K562 (cell line): ENCODE measurements around the gene CLIP1. TPM values are rescaled to one million over a fixed set of nuclear protein-coding genes. Genes with fewer than 3 reads are reported as not detected.
A peak's percentile ranks its signal among the peaks of the same experiment; 100 is the strongest.

Experiments used
- ATF7 ChIP-seq: fragments of 450-650 bp; IDR thresholded peaks from 2 replicates; pipeline ENCODE4 v1.7.1; 2014; ENCODE audit warnings: mild to moderate bottlenecking, moderate library complexity
- CBFA2T2 ChIP-seq: fragments of 450-650 bp; conservative IDR thresholded peaks from 2 replicates; pipeline ENCODE4 v1.6.1; 2017; ENCODE audit warnings: mild to moderate bottlenecking
- E2F6 ChIP-seq, 2 experiments: IDR thresholded peaks; 2 replicates each; pipeline ENCODE4 v1.6.1; 2011; ENCODE audit warnings: borderline replicate concordance in 1 of 2, control low read depth in 1 of 2, low read depth in 1 of 2, low read length in 1 of 2, mild to moderate bottlenecking in 1 of 2, mixed read lengths in 1 of 2, moderate library complexity in 1 of 2; ENCODE audit not compliant: insufficient read depth in 1 of 2, insufficient read length in 1 of 2, poor library complexity in 1 of 2, severe bottlenecking in 1 of 2; ENCODE audit errors: extremely low read depth in 1 of 2
- ELF4 ChIP-seq: fragments of 450-650 bp; formaldehyde crosslinking; IDR thresholded peaks from 2 replicates; pipeline ENCODE4 v1.4.0; 2022; ENCODE audit warnings: missing genetic modification characterization
- ETS2 ChIP-seq: IDR thresholded peaks from 2 replicates; pipeline ENCODE4 v1.6.1; 2016; ENCODE audit warnings: borderline replicate concordance, missing genetic modification characterization, mild to moderate bottlenecking, moderate library complexity, missing compliant biosample characterization; ENCODE audit not compliant: poor library complexity, severe bottlenecking
- GABPB1 ChIP-seq: sonication (generic); formaldehyde crosslinking; IDR thresholded peaks from 2 replicates; pipeline ENCODE4 v1.8.0; 2022; ENCODE audit warnings: mild to moderate bottlenecking, missing genetic modification reagents
- GABPB2 ChIP-seq: fragments of 250-450 bp; sonication (Bioruptor Pico); conservative IDR thresholded peaks from 2 replicates; pipeline ENCODE4 v1.5.1; 2021; ENCODE audit warnings: mild to moderate bottlenecking
- GTF2A2 ChIP-seq: IDR thresholded peaks from 2 replicates; pipeline ENCODE4 v1.6.1; 2016; ENCODE audit warnings: mild to moderate bottlenecking, missing genetic modification characterization, missing compliant biosample characterization
- HCFC1 ChIP-seq: IDR thresholded peaks from 2 replicates; pipeline ENCODE4 v1.6.1; 2012; ENCODE audit warnings: low read depth, low read length, improper control_type of control experiment
- IFI16 ChIP-seq: fragments of 250-450 bp; sonication (Bioruptor Pico); IDR thresholded peaks from 2 replicates; pipeline ENCODE4 v2.1.2; 2022; ENCODE audit warnings: mild to moderate bottlenecking, inconsistent platforms
- KDM1A ChIP-seq, 2 experiments: fragments of 450-650 bp; IDR thresholded peaks; 2 replicates each; pipeline ENCODE4 v1.6.1; 2016; ENCODE audit warnings: mild to moderate bottlenecking in 2 of 2
- SMC3 ChIP-seq: conservative IDR thresholded peaks from 2 replicates; pipeline ENCODE4 v1.6.1; 2011; ENCODE audit warnings: low read depth, low read length, improper control_type of control experiment; ENCODE audit not compliant: insufficient read depth
- TCFL5 ChIP-seq: fragments of 250-450 bp; sonication (Bioruptor Pico); conservative IDR thresholded peaks from 2 replicates; pipeline ENCODE4 v1.6.1; 2021; ENCODE audit warnings: mild to moderate bottlenecking, moderate library complexity, matching md5 sums
- TFAM ChIP-seq: fragments of 250-450 bp; sonication (Bioruptor Pico); conservative IDR thresholded peaks from 2 replicates; pipeline ENCODE4 v1.5.0; 2021; ENCODE audit warnings: mild to moderate bottlenecking, moderate library complexity
- XRCC4 ChIP-seq: IDR thresholded peaks from one replicate; pipeline ENCODE4 v1.6.1; 2011; ENCODE audit not compliant: insufficient read depth, insufficient read length; ENCODE audit errors: extremely low read depth
- ZNF212 ChIP-seq: fragments of 450-650 bp; formaldehyde crosslinking; IDR thresholded peaks from 2 replicates; pipeline ENCODE4 v1.4.0; 2020; ENCODE audit warnings: mild to moderate bottlenecking
- ZNF77 ChIP-seq: fragments of 250-450 bp; sonication (Bioruptor Pico); IDR thresholded peaks from 2 replicates; pipeline ENCODE4 v1.5.0; 2020
- ZSCAN32 ChIP-seq: fragments of 450-650 bp; formaldehyde crosslinking; IDR thresholded peaks from 2 replicates; pipeline ENCODE4 v1.4.0; 2020; ENCODE audit warnings: mild to moderate bottlenecking, moderate library complexity
- polyA plus RNA-seq, 8 experiments: library from polyadenylated mRNA; depleted of rRNA in 4 of 8; stranded (reverse) in 5 of 8; unstranded in 3 of 8; fragments of >200 nt; fragmentation: Nextera tagmentation in 2 of 8; fragmentation: Illumina TruSeq in 1 of 8; extraction: Ambion mirVana in 2 of 8; extraction: Trizol in 1 of 8; gene quantifications; 2 replicates each; pipeline versions ENCODE4 v1.2.1 to v1.2.3, GENCODE V29; 2011 to 2014; ENCODE audit warnings: inconsistent platforms in 1 of 8, missing spikeins in 1 of 8
- total RNA-seq, 7 experiments: library from RNA; depleted of rRNA in 6 of 7; stranded (reverse); fragments of >200 nt in 6 of 7; fragmentation: Illumina TruSeq in 2 of 7; extraction: Trizol in 2 of 7; gene quantifications; 2 replicates each; pipeline versions ENCODE4 v1.2.1 to v1.2.3, GENCODE V29; 2011 to 2021; ENCODE audit warnings: low replicate concordance in 1 of 7
- TF ChIP-seq, protein P1 (sequence below): fragments of 450-650 bp; IDR thresholded peaks from 2 replicates; pipeline ENCODE4 v1.6.1; 2016; ENCODE audit warnings: mild to moderate bottlenecking
- TF ChIP-seq, protein P2 (sequence below): sonication (generic); formaldehyde crosslinking; IDR thresholded peaks from 2 replicates; pipeline ENCODE4 v1.8.0; 2022; ENCODE audit warnings: mild to moderate bottlenecking, missing genetic modification reagents
- TF ChIP-seq, protein P3 (sequence below), 2 experiments: fragments of 450-650 bp; conservative IDR thresholded peaks; 2 replicates each; pipeline ENCODE4 v1.6.1; 2017; ENCODE audit warnings: mild to moderate bottlenecking in 2 of 2, moderate library complexity in 2 of 2
- TF ChIP-seq, protein P4 (sequence below): sonication (generic); formaldehyde crosslinking; IDR thresholded peaks from 2 replicates; pipeline ENCODE4 v1.9.0; 2022; ENCODE audit warnings: mild to moderate bottlenecking, missing genetic modification reagents

The CLIP1 gene
- total and polyA plus RNA-seq, 9 of the 15 experiments (the other 6 are each of a cell fraction or from before 2014, with no cell fraction given) = 5.8 to 33.9 (median 27.6) TPM

- TF ChIP-seq E2F6 (IDR thresholded peaks at IDR 0.05; ENCODE audit: borderline replicate concordance in 1 of 2, extremely low read depth in 1 of 2, insufficient read depth in 1 of 2, insufficient read length in 1 of 2, low read depth in 1 of 2, low read length in 1 of 2, poor library complexity in 1 of 2, severe bottlenecking in 1 of 2) (peak; percentile 100), KDM1A (IDR thresholded peaks at IDR 0.05) (no peak), CBFA2T2 (no peak), GABPB1 (no peak), TCFL5 (CRISPR knock-in tag) (no peak), SMC3 (no peak), GABPB2 (CRISPR knock-in tag) (no peak), ELF4 (CRISPR knock-in tag) (no peak), ZNF212 (CRISPR knock-in tag) (no peak), ZSCAN32 (CRISPR knock-in tag) (no peak), ETS2 (tag) (no peak), ZNF77 (no peak), IFI16 (no peak), GTF2A2 (tag) (no peak), XRCC4 (no peak), TFAM (CRISPR knock-in tag) (no peak), HCFC1 (no peak), ATF7 (no peak)
- TF ChIP-seq, protein P1, sequence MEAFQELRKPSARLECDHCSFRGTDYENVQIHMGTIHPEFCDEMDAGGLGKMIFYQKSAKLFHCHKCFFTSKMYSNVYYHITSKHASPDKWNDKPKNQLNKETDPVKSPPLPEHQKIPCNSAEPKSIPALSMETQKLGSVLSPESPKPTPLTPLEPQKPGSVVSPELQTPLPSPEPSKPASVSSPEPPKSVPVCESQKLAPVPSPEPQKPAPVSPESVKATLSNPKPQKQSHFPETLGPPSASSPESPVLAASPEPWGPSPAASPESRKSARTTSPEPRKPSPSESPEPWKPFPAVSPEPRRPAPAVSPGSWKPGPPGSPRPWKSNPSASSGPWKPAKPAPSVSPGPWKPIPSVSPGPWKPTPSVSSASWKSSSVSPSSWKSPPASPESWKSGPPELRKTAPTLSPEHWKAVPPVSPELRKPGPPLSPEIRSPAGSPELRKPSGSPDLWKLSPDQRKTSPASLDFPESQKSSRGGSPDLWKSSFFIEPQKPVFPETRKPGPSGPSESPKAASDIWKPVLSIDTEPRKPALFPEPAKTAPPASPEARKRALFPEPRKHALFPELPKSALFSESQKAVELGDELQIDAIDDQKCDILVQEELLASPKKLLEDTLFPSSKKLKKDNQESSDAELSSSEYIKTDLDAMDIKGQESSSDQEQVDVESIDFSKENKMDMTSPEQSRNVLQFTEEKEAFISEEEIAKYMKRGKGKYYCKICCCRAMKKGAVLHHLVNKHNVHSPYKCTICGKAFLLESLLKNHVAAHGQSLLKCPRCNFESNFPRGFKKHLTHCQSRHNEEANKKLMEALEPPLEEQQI = no peak
- TF ChIP-seq, protein P2, sequence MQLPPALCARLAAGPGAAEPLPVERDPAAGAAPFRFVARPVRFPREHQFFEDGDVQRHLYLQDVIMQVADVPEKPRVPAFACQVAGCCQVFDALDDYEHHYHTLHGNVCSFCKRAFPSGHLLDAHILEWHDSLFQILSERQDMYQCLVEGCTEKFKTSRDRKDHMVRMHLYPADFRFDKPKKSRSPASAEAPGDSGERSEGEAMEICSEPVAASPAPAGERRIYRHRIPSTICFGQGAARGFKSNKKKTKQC = peak; percentile 99
- TF ChIP-seq, protein P3, sequence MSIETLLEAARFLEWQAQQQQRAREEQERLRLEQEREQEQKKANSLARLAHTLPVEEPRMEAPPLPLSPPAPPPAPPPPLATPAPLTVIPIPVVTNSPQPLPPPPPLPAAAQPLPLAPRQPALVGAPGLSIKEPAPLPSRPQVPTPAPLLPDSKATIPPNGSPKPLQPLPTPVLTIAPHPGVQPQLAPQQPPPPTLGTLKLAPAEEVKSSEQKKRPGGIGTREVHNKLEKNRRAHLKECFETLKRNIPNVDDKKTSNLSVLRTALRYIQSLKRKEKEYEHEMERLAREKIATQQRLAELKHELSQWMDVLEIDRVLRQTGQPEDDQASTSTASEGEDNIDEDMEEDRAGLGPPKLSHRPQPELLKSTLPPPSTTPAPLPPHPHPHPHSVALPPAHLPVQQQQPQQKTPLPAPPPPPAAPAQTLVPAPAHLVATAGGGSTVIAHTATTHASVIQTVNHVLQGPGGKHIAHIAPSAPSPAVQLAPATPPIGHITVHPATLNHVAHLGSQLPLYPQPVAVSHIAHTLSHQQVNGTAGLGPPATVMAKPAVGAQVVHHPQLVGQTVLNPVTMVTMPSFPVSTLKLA (conservative IDR thresholded peaks at IDR 0.05) = peak; percentile 88 to 92
- TF ChIP-seq, protein P4, sequence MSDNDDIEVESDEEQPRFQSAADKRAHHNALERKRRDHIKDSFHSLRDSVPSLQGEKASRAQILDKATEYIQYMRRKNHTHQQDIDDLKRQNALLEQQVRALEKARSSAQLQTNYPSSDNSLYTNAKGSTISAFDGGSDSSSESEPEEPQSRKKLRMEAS = peak; percentile 98
These were observed 195.9 kb downstream of the CLIP1 start (continued) for GRCh38 chr12:122226366-122227125.
